Body of pancreas (tissue), 4 donors: ENCODE measurements around the gene GPRC5D.

Experiments
- POLR2A ChIP-seq, 3 donors: fragments of 450-650 bp; IDR thresholded peaks; one replicate each; pipeline ENCODE4 v1.6.1; 2016; ENCODE audit warnings: antibody characterized with exemption in 3 of 3, mild to moderate bottlenecking in 2 of 3
- TF ChIP-seq, protein P1 (sequence below), 7 experiments: fragments of 450-650 bp in 4 of 7; fragments of 200-600 bp in 3 of 7; sonication (generic) in 3 of 7; IDR thresholded peaks; one replicate each; pipeline ENCODE4 v1.5.1; 2016 to 2019; ENCODE audit warnings: antibody characterized with exemption in 7 of 7

DNA sequence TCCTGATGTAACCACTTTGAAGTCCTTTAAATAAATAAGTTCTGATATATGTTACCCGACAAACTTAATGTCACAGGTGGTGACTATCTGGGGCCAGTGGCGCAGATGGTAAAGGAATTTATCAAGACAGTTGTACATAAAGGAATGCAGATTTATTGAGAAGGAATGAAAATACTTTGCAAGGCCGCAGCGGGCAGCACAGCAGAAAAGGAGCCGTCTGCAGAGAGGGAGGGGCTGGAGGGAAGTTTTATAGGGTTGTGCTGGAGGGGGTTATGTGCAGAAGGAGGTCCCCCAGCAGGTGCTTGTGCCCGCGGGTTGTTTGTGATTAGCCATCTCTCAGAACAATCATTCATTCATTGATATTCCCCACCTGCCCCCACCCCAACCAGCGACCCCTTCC is 17.4 kb downstream of the GPRC5D start:
- TF ChIP-seq, protein P1, sequence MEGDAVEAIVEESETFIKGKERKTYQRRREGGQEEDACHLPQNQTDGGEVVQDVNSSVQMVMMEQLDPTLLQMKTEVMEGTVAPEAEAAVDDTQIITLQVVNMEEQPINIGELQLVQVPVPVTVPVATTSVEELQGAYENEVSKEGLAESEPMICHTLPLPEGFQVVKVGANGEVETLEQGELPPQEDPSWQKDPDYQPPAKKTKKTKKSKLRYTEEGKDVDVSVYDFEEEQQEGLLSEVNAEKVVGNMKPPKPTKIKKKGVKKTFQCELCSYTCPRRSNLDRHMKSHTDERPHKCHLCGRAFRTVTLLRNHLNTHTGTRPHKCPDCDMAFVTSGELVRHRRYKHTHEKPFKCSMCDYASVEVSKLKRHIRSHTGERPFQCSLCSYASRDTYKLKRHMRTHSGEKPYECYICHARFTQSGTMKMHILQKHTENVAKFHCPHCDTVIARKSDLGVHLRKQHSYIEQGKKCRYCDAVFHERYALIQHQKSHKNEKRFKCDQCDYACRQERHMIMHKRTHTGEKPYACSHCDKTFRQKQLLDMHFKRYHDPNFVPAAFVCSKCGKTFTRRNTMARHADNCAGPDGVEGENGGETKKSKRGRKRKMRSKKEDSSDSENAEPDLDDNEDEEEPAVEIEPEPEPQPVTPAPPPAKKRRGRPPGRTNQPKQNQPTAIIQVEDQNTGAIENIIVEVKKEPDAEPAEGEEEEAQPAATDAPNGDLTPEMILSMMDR (IDR thresholded peaks at IDR 0.05) = no peak
- no peak for TF ChIP-seq POLR2A (IDR thresholded peaks at IDR 0.05)
